H1 (cell line): ENCODE measurements around the gene C15orf62. TPM values are rescaled to one million over a fixed set of nuclear protein-coding genes. Genes with fewer than 3 reads are reported as not detected.

ENCODE experiments used
- BACH1 ChIP-seq: IDR thresholded peaks from 2 replicates; pipeline ENCODE4 v1.6.1; 2012; ENCODE audit warnings: low read length, improper control_type of control experiment
- CEBPB ChIP-seq: IDR thresholded peaks from 2 replicates; pipeline ENCODE4 v1.6.1; 2012; ENCODE audit warnings: low read depth, low read length
- CHD1 ChIP-seq: IDR thresholded peaks from 2 replicates; pipeline ENCODE4 v1.6.1; 2012; ENCODE audit warnings: low read depth, low read length, improper control_type of control experiment
- CTBP2 ChIP-seq: IDR thresholded peaks from 2 replicates; pipeline ENCODE4 v1.7.0; 2011; ENCODE audit warnings: borderline replicate concordance, mild to moderate bottlenecking, moderate library complexity, mixed read lengths, low read length; ENCODE audit not compliant: insufficient read depth, insufficient read length
- KDM4A ChIP-seq: IDR thresholded peaks from one replicate; pipeline ENCODE4 v1.7.1; 2012; ENCODE audit warnings: low read depth, mild to moderate bottlenecking, moderate library complexity, low read length, inconsistent platforms; ENCODE audit not compliant: severe bottlenecking
- POLR2AphosphoS5 ChIP-seq: IDR thresholded peaks from 2 replicates; pipeline ENCODE4 v1.6.1; 2011; ENCODE audit warnings: low read depth, low read length
- SAP30 ChIP-seq: fragments of 300-600 bp; sonication (generic); IDR thresholded peaks from 2 replicates; pipeline ENCODE4 v1.7.1; 2012; ENCODE audit warnings: low read length, moderate library complexity, mild to moderate bottlenecking, inconsistent platforms; ENCODE audit not compliant: insufficient read depth, insufficient replicate concordance
- SIN3A ChIP-seq, 2 experiments: IDR thresholded peaks in 1 of 2; conservative IDR thresholded peaks in 1 of 2; 2 replicates each; pipeline ENCODE4 v1.6.1; 2011 to 2012; ENCODE audit warnings: low read length in 2 of 2, improper control_type of control experiment in 1 of 2, low read depth in 1 of 2, mild to moderate bottlenecking in 1 of 2
- TBP ChIP-seq: IDR thresholded peaks from 2 replicates; pipeline ENCODE4 v1.6.1; 2011; ENCODE audit warnings: low read depth, low read length, improper control_type of control experiment
- polyA plus RNA-seq, 7 experiments: library from polyadenylated mRNA; depleted of rRNA in 3 of 7; stranded (reverse) in 5 of 7; unstranded in 2 of 7; fragments of >200 nt in 5 of 7; fragments of 200-250 nt in 2 of 7; gene quantifications; 1 replicate in 5 of 7; 2 replicates in 1 of 7; 4 replicates in 1 of 7; pipeline versions ENCODE4 v1.2.1 to v1.2.3, GENCODE V29; 2011 to 2013; ENCODE audit warnings: missing spikeins in 2 of 7, mixed read lengths in 2 of 7
- total RNA-seq: library from RNA; stranded (reverse); fragmentation: NEBNext Ultra II Directional; extraction: Animal tissue kit (Norgen Biotek cat#: 25700); gene quantifications from 2 replicates; pipeline ENCODE4 v1.2.1, GENCODE V29; 2021
- TF ChIP-seq, protein P1 (sequence below): fragments of 300-600 bp; sonication (generic); IDR thresholded peaks from 2 replicates; pipeline ENCODE4 v1.7.1; 2012; ENCODE audit warnings: low read length, moderate library complexity, mild to moderate bottlenecking, inconsistent platforms; ENCODE audit not compliant: insufficient replicate concordance
- TF ChIP-seq, protein P2 (sequence below): IDR thresholded peaks from 2 replicates; pipeline ENCODE4 v1.6.1; 2012; ENCODE audit warnings: inconsistent platforms

C15orf62 gene
- total and polyA plus RNA-seq, 2 of the 8 experiments (the other 6 are each of a cell fraction or from before 2014, with no cell fraction given) = 0.06 to 0.56 TPM

DNA sequence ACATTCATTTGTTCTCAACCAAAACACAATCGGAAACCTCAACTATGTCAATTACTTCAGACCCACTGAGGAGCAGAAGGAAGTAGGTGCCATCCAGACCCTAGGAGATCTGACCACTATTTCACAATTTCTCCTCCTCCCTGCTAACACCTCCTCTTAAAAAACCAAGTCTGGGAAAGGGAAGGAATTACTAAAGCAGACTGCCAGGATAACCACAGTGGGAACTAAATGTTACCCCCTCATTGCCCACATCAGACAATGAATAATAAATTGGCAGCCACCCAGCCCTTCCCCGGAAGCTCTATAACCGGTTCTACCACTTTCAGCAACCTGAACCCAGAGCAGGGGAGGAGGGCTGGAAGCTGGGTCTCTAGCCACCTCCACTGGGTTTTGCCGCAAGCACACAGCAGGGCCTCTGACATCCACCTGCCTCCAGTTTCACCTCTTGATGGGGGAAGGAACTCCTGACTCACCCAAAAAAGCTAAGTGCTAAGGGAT, 17.6 kb downstream of the C15orf62 start (continued):
- TF ChIP-seq, protein P1, sequence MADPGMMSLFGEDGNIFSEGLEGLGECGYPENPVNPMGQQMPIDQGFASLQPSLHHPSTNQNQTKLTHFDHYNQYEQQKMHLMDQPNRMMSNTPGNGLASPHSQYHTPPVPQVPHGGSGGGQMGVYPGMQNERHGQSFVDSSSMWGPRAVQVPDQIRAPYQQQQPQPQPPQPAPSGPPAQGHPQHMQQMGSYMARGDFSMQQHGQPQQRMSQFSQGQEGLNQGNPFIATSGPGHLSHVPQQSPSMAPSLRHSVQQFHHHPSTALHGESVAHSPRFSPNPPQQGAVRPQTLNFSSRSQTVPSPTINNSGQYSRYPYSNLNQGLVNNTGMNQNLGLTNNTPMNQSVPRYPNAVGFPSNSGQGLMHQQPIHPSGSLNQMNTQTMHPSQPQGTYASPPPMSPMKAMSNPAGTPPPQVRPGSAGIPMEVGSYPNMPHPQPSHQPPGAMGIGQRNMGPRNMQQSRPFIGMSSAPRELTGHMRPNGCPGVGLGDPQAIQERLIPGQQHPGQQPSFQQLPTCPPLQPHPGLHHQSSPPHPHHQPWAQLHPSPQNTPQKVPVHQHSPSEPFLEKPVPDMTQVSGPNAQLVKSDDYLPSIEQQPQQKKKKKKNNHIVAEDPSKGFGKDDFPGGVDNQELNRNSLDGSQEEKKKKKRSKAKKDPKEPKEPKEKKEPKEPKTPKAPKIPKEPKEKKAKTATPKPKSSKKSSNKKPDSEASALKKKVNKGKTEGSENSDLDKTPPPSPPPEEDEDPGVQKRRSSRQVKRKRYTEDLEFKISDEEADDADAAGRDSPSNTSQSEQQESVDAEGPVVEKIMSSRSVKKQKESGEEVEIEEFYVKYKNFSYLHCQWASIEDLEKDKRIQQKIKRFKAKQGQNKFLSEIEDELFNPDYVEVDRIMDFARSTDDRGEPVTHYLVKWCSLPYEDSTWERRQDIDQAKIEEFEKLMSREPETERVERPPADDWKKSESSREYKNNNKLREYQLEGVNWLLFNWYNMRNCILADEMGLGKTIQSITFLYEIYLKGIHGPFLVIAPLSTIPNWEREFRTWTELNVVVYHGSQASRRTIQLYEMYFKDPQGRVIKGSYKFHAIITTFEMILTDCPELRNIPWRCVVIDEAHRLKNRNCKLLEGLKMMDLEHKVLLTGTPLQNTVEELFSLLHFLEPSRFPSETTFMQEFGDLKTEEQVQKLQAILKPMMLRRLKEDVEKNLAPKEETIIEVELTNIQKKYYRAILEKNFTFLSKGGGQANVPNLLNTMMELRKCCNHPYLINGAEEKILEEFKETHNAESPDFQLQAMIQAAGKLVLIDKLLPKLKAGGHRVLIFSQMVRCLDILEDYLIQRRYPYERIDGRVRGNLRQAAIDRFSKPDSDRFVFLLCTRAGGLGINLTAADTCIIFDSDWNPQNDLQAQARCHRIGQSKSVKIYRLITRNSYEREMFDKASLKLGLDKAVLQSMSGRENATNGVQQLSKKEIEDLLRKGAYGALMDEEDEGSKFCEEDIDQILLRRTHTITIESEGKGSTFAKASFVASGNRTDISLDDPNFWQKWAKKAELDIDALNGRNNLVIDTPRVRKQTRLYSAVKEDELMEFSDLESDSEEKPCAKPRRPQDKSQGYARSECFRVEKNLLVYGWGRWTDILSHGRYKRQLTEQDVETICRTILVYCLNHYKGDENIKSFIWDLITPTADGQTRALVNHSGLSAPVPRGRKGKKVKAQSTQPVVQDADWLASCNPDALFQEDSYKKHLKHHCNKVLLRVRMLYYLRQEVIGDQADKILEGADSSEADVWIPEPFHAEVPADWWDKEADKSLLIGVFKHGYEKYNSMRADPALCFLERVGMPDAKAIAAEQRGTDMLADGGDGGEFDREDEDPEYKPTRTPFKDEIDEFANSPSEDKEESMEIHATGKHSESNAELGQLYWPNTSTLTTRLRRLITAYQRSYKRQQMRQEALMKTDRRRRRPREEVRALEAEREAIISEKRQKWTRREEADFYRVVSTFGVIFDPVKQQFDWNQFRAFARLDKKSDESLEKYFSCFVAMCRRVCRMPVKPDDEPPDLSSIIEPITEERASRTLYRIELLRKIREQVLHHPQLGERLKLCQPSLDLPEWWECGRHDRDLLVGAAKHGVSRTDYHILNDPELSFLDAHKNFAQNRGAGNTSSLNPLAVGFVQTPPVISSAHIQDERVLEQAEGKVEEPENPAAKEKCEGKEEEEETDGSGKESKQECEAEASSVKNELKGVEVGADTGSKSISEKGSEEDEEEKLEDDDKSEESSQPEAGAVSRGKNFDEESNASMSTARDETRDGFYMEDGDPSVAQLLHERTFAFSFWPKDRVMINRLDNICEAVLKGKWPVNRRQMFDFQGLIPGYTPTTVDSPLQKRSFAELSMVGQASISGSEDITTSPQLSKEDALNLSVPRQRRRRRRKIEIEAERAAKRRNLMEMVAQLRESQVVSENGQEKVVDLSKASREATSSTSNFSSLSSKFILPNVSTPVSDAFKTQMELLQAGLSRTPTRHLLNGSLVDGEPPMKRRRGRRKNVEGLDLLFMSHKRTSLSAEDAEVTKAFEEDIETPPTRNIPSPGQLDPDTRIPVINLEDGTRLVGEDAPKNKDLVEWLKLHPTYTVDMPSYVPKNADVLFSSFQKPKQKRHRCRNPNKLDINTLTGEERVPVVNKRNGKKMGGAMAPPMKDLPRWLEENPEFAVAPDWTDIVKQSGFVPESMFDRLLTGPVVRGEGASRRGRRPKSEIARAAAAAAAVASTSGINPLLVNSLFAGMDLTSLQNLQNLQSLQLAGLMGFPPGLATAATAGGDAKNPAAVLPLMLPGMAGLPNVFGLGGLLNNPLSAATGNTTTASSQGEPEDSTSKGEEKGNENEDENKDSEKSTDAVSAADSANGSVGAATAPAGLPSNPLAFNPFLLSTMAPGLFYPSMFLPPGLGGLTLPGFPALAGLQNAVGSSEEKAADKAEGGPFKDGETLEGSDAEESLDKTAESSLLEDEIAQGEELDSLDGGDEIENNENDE = no peak
- TF ChIP-seq KDM4A (no peak), POLR2AphosphoS5 (peak; percentile 81), TBP (peak; percentile 32), BACH1 (no peak), CTBP2 (no peak), SIN3A (conservative IDR thresholded peaks at IDR 0.05 in 1 of 2, IDR thresholded peaks at IDR 0.05 in 1 of 2; ENCODE audit: low read depth in 1 of 2, low read length in 2 of 2) (0 out of 4 replicates have a peak, but pooled peaks have one; percentile 14 to 60), SAP30 (no peak), CEBPB (peak; percentile 39; the same call in 1 of the 2 replicates), CHD1 (no peak)
- TF ChIP-seq, protein P2, sequence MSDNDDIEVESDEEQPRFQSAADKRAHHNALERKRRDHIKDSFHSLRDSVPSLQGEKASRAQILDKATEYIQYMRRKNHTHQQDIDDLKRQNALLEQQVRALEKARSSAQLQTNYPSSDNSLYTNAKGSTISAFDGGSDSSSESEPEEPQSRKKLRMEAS = no peak
